Activated CD8-positive, alpha-beta memory T cell treated with anti-CD3 and anti-CD28 coated beads, Interleukin-2, amount 50 U/mL, for 24 hours (primary cell): ENCODE results near the gene PRKCB.
A peak's percentile ranks its signal among the peaks of the same experiment; 100 is the strongest.

Experiments used
- DNase-seq: peaks from one replicate; pipeline ENCODE4 v3.0.0-alpha.2; 2020; ENCODE audit errors: extremely low read depth

PRKCB gene

DNA sequence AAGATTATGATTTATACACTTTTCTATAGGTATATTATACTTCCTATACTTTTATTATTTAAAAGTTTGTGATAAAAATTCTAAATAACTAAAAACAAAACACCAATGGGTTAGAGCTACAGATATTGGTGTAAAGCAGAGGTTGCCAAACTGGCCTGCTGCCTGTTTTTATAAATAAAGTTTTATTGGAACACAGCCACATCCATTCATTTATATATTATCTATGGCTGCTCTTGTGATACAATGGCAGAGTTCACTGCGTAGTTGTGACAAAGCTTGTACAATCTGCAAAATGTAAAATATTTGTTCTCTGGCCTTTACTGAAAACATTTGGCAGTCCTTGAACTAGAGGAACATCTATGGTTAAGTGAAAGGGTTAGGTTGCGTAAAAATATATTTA lies 208.7 kb downstream of the PRKCB start:
- no peak for DNase-seq

DNA sequence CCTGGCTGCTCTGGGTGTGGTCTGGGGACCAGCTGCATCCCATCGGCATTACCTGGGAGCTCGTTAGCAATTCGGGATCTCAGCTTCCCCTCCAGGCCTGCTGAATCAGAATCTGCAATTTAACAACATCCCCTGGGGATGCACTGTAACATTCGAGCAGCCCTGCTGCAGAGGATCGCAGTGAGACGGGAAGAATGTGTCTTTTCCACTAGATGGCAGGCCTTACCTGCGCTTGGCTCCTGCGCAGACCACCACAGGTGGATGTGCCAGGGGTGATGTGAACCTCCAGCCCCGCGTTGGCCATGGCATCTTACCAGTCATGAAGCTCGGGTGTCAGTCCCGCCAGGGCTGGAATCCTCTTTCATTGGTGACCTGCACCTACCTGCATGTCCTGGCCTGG lies 209.9 kb downstream of the PRKCB start:
- DNase-seq: no peak

DNA sequence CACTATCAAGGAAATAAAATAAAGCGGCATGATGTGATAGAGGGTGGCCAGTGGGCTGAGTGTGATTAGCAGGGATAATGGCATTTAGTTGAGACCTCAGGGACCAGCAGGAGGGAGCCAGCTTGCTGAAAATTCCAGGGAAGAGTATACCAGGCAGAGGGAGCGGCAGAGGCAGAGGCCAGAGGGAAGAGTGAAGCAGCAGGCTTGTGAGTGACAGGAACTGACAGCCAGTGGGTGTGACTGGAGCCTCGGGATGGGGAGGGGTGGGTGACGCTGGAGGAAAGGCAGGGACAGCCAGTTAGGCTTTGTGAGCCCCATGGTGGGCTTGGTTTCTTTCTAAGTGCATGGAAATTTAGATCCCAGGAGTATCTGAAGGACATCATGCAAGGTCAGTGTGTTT lies 210.7 kb downstream of the PRKCB start:
- DNase-seq: no peak

DNA sequence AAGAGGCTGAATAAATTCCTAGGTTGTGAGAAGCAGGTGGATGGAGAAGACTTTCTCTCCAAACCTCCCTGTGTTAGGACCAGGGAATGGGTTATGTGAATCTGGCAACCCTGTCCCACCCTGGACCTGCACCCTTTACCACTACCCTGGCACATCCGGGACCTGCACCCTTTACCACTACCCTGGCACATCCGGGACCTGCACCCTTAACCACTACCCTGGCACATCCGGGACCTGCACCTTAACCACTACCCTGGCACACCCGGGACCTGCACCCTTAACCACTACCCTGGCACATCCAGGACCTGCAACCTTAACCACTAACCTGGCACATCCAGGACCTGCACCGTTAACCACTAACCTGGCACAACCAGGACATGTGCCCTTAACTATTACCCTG lies 213.3 kb downstream of the PRKCB start:
- DNase-seq: no peak

DNA sequence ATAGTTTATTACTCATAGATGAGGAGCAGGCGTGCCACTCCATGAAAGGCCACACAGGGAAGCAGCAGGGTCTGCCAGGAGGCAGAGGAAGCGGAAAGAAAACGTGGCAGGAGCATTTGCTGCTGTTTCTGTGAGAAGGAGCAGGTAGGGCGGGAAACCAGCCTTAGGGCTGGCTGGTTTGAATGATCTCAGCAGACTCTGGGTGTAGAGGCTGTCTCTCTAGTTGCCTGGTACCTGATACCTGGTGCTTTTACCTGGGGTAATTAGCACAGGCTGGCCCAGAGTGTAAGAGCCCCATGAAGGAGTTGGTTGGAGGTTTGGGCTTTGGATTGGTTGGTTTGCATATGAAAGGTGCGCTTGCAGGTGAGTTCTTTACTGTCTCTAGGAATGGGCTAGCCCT lies 215.3 kb downstream of the PRKCB start:
- no peak for DNase-seq

DNA sequence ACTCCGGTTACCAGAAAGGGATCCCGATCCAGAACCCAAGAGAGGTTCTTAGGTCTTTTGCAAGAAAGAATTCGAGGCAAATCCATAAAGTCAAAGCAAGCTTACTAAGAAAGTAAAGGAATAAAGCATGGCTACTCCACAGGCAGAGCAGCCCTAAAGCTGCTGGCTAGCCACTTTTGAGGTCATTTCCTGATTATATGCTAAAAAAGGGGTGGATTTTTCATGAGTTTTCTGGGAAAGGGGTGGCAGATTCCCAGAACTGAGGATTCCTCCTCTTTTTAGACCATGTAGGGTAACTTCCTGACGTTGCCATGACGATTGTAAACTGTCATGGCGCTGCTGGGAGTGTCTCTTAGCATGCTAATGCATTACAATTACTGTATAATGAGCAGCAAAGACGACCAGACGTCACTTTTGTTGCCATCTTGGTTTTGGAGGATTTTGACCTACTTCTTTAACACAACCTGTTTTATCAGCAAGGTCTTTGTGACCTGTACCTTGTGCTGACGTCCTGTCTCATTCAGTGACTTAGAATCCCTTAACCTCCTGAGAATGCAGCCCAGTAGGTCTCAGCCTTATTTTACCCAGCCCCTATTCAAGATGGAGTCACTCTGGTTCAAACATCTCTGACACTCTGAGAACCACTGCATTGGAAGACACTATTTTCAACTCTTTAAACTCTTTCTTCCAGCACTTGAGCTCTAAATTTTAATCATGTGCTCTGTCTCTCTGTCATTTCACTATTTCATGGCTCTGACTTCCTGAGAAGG lies 216.7 kb downstream of the PRKCB start:
- DNase-seq: no peak

DNA sequence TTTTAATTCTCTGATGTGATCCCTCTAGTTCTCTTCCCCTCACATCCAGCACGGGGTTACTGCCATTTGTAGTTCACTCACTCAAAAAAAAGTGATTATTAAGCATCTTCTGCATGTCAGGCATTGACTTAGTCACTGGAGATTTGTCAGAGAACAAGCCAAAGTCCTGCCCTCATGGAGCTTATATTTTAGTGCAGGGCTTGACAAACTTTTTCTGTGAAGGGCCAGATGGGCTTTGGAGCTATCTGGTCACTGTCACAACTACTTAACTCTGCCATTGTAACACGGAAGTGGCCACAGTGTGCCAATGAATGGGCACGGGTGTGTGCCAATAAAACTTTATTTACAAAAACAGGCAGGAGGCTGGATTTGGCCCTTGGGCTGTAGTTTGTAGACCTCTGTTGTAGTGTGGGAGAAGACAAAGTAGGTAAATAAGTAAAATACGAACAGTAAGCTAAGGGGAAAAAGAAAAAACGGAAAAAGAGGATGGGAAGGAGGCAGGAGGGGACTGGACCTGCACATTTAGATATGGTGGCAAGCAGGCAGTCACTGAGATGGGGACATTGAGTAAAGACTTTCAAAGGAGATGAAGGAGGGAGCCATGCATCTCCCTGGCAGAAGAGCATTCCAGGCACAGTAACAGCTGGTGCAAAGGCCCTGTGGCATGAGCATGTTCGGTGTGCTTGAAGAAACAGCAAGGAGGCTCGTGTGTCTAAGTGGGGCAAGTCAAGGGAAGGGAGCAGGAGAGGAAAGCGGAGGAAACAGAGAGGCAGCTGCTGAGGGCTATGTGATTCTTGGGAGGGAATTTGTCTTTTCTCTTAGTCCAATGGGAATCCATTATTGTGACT lies 217.5 kb downstream of the PRKCB start:
- DNase-seq: no peak

DNA sequence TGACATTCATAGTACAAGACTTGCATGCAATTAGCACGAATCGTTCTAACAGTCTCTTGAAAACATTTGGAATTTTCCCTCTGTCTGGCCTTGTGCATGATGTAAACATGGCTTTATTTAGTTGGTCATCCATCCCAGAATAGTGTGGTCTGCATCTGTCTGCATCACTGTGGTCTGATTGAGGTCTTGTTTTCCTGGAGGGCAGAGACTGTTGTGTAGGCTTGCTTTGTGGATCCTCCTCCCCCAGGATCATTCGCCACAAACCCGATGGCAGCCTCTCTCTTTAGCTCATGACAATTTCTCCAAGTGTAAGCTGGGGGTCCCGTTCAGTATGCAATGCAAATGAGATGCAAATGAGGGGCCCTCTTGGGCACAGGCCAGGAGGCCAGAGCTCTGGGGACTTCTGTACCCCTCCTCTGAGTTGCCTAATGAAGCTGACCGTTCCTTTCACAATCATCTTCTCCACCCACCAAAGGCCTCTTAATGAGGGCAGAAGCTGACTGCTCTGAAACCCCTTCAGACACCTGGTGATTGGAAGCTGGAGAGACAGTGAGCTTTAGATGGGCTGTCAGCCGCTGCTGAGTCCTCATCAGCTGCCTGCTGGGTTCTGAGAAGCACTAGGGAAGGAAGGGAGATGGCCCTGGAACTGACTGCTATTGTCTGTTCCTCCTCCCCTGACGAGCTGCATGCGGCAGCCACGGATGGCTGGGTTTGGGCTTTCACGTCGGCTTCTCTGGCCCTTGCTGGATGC lies 219.1 kb downstream of the PRKCB start:
- no peak for DNase-seq

DNA sequence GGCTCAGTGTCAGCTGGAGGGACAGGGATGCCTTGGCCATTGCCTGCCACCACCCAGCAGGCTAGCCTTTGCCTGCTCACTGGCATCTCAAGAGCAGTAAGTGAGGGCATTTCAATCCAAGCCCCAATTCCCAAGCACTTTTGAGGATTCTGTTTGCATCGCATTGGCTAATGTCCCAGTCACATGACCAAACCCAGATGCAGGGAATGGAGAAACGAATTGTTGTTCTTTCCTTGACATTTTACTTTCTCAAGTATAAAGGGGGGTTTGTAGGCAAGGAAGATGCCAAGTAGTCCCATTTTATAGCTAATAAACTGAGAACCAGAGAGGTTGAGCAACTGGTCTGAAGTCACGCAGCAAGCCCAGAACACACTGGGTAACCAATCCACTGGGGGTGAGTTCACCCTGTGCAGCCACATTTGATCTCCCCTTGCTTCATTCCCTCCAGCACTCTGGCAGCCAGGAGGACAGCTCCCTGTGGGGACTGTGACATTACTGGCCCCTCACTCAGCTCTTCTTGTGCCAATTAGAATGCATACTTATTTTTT lies 226.6 kb downstream of the PRKCB start:
- no peak for DNase-seq

DNA sequence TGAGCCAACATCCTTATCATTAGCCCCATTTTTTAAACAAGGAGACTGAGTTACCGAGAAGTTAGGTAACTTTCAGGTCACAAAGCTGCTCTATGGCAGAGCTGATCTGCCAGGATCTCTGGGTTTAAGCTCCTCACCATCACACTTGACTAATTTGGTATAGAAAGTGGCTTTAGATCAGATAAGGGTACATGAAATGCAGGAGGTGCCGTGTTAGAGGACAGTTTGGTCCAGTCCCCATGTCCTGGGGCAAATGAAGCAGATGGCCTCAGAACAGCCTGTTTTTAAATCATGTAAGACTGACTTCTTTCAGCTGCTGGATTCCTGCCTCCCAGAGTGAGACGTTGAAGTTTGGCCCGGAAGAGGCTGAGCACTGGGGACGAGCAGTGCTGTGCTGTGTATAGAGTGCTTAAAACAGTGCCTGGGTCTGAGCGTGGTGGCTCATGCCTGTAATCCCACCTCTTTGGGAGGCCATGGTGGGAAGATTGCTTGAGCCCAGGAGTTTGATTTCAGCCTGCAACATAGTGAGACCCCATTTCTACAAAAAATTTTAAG lies 233.3 kb downstream of the PRKCB start:
- no peak for DNase-seq

DNA sequence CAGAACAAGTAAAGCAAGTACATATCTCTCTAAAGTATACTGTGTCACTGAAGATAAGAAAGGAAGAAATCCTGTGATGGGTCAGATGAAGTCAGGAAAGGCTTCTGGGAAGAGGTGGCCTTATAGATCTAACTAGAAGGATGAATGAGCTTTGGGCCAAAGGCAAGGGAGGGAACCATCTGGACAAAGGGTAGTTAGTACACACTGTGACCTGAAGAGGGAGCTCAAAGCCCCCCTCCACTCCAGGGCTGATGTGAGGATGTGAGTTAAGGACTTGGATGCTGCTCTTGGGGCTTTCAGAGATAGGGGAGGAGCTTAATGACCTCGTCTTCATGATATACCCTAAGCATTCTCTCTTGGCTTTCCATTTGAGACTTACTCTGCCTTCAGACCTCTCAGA lies 235.1 kb downstream of the PRKCB start:
- DNase-seq: no peak

DNA sequence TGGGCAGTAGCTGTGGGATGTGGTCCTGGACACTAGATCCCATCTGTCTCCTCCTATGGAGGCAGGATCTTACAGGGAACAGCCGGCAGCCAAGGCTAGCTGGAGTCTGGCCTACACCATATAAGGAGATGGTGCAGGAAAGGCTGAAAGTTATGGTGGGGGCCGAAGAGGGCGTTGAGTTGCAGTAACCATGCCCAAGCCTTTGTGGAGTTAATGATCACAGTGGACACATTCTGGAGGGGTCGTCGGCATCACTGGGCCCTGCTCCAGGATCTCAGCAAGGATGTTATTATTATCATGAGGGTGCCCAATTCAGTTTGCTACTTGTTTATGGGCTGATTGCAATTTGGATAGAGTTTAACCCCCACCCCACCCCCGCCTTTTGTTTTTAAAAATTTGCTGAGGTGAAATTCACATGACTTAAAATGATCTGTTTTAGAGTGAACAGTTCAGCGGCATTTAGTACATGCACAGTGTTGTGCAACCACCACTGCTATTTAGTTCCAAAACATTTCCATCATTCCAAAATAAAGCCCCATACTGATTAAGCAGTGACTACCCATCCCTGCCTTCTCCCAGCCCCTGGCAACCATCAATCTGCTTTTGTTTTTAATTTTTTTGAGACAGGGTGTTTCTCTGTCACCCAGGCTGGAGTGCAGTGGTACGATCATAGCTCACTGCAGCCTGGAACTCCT lies 236.0 kb downstream of the PRKCB start:
- no peak for DNase-seq

DNA sequence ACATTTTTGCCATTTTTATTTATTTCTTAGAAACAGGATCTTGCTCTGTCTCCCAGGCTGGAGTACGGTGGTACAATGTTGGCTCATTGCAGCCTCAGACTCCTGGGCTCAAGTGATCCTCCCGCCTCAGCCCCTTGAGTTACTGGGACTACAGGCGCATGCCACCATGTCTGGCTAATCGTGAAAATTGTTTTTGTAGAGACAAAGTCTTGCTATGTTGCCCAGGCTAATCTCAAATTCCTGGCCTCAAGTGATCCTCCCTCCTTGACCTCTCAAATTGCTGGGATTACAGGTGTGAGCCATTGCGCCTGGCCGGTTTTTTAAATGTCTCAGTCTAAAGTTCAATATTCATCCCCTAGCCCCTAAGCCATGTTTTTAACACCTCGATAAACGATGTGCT lies 237.5 kb downstream of the PRKCB start:
- DNase-seq: no peak

DNA sequence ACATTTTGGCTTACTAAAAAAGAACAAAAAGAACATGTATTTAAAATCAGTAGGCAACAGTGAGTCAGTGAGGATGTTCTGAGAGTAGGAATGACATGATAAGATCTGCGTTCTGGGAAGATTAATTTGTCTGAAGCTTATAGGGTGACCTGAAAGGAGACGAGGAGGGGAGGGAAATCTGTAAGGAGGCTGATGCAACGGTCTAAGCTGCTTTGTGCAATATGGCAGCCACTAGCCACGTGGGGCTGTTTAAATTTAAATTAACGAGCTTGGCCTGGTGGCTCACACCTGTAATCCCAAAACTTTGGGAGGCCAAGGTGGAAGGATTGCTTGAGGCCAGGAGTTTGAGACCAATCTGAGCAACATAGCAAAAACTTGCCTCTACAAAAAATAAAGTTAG lies 238.8 kb downstream of the PRKCB start:
- DNase-seq: no peak

DNA sequence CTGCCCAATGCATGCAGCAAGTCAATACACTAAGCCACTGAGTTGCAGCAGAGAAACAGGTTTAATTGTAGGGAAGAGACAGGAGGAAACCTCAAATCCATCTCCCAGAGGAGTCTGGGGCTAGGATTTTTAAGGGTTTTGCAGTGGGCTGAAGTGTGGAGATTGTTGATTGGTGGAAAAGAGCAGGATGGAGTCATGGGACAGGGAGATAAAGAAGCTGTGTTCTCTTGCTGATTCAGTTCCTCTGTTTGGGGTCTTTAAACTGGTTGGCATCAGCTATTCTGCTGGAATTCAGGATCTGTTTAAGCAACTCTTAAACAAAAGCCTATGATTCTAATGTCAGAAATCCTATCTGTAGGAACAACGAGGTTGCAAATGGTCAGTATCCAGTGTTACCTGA lies 239.5 kb downstream of the PRKCB start:
- no peak for DNase-seq

DNA sequence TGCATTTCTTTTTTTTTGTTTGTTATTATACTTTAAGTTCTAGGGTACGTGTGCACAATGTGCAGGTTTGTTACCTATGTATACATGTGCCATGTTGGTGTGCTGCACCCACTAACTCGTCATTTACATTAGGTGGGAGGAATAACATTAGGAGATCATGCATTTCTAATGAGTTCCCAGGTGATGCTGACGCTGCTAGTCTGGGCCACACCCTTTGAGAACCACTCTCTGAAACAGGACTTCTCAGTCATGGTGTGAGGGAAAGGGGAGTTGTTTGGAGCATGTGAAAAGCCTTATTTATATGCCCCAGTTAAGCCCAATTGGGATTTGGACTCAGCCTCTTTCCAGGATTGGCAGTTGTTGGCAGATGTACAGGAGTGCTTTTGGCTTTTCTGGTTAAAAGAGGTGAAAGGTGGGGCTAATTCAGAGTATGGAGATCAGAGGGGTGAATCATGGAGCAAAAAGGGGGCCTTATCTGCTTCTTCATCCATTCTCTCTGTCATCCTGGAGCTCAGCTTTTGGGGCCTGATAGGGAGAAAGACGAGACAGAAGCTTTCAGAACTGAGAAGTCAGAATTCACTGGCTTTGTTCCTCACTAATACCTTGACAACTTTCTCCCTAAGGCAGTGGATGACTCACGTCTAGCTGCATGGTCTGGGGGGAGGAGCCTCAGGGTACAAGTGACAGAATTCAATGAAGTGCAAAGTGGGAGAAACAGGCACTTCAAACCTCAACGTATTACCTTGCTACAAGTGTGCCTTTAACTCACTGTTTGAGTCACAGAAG lies 240.3 kb downstream of the PRKCB start:
- DNase-seq: peak; percentile 7

DNA sequence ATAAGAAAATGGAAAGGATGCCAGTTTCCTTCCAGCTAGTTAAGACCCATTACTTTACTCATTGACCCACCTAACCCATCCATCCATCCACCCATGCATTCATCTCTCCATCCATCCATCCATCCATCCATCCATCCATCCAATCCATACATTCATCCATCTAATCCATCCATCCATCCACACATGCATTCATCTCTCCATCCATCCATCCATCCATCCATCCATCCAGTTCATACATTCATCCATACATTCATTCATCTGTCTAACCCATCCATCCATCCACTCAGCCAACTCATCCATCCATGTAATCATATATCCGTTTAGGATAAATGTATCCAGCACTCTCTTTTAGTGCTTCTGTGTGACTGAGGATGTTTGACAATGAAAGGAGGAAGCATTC lies 241.5 kb downstream of the PRKCB start:
- DNase-seq: no peak

DNA sequence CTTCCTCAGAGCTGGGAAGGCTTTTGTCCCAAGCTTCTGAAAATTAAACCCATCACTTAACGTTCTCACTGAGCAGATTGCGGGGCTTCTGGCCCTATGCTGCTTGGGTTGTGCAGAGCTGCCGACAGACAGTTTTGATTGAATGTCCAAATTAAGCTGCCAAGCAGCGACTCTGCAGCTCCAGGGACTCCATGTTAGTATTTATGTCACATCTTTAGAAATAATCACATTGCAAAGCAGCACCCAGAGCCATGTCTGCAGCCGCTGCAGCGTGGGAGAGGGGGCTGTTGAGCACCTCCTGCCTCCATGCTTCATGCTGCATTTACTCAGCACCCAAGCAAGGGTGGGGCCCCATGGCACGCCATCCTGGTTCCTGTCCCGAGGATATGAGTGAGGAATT lies 242.2 kb downstream of the PRKCB start:
- no peak for DNase-seq

DNA sequence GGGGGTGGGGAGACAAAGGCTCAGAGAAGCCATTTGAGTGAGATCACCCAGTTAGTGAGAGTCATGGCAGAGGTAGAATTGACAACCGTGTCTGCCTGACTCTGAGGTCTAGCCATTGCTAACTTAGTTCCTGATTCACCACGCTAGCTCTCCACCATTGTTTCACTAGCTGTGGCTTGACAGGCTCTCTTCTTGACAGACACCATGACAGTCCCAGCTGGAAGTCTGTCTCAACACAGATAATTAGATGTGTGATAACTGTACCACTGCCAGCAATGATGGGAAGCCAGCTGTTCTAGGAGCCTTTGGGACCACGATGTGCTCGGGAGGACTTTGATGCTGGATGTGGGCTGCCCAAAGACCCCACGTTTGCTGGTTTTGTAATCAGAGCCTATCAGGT lies 249.9 kb downstream of the PRKCB start:
- DNase-seq: no peak

DNA sequence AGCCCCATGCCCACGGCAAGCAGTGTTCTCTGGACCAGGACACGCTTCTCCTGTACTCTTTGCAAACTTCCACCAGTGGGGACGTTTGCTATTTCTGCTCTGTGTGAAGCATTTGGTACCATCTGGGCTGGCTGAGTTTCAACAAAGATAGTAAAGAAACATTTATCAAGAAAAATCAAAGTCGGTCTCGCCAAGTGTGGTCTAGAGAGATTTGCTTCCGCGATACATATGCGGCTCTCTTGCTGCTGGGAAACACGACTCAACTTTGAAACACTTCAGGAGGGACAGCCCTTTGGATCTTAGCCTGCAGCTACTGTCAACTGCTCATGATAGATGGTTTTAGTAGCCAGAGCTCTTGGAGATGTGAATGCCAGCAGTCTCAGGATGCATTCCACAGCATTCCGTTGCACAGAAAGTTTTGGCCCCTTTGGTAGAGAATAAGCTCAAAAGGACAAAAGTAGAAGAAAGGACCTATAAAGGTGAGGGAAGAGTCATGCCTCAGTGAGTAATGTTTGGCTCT lies 252.2 kb downstream of the PRKCB start:
- DNase-seq: no peak
